ENCODE results near the gene CLCNKA. TPM values are rescaled to one million over a fixed set of nuclear protein-coding genes. Genes with fewer than 3 reads are reported as not detected.
"Not testable (repeated sequence)": the region's sequence is repeated elsewhere in the genome, so short reads cannot be mapped to it uniquely, and the experiment has no call there.

The CLCNKA gene
- total RNA-seq, 3 donors from 2014 or later = not detected

- no peaks in the 10 kb centered on the region for H3K9me3 Mint-ChIP-seq
- peaks cover 5% of the 10 kb centered on the region for H3K4me1 Mint-ChIP-seq (ENCODE audit: low read depth)
- peaks cover 14% of the 10 kb centered on the region for H3K27me3 Mint-ChIP-seq (ENCODE audit: low read depth)
- H3K4me3 Mint-ChIP-seq = no peak overlapping the region
- DNase-seq = no peak
- H3K36me3 Mint-ChIP-seq (ENCODE audit: insufficient read depth) = no peaks in the 10 kb centered on the region
- no peak for ATAC-seq
These were observed 3.5 kb upstream of the CLCNKA start for GRCh38 chr1:16018308-16018707.

- Mint-ChIP-seq H3K27me3 (ENCODE audit: low read depth) (peaks cover 12% of the 10 kb centered on the region), H3K9me3 (no peaks in the 10 kb centered on the region)
- DNase-seq = no peak
These were observed 2.8 kb upstream of the CLCNKA start for GRCh38 chr1:16018749-16019643.

GRCh38 chr1:16019644-16020277 is 2.1 kb upstream of the CLCNKA start:
- Mint-ChIP-seq H3K4me1 (ENCODE audit: low read depth) (no peaks in the 10 kb centered on the region), H3K36me3 (ENCODE audit: insufficient read depth) (no peaks in the 10 kb centered on the region), H3K9me3 (no peaks in the 10 kb centered on the region), H3K4me3 (no peak overlapping the region), H3K27me3 (ENCODE audit: low read depth) (peaks cover 5% of the 10 kb centered on the region)
- no peak for DNase-seq
- no peak for ATAC-seq

More at GRCh38 chr1:16018749-16019643, 2.8 kb upstream of the CLCNKA start:
- Mint-ChIP-seq H3K4me1 (ENCODE audit: low read depth) (peaks cover 2% of the 10 kb centered on the region), H3K36me3 (ENCODE audit: insufficient read depth) (no peaks in the 10 kb centered on the region), H3K4me3 (no peak overlapping the region)
- no peak for ATAC-seq

GRCh38 chr1:16020325-16020724 is 1.5 kb upstream of the CLCNKA start:
- no peaks in the 10 kb centered on the region for H3K36me3 Mint-ChIP-seq (ENCODE audit: insufficient read depth)
- no peaks in the 10 kb centered on the region for H3K4me1 Mint-ChIP-seq (ENCODE audit: low read depth)
- peaks cover under 1% of the 10 kb centered on the region for H3K27me3 Mint-ChIP-seq (ENCODE audit: low read depth)
- no peak overlapping the region for H3K4me3 Mint-ChIP-seq
- DNase-seq (no peak), ATAC-seq (no peak)
- H3K9me3 Mint-ChIP-seq = no peaks in the 10 kb centered on the region

GRCh38 chr1:16020878-16021277 is 958 bp upstream of the CLCNKA start:
- ATAC-seq; H3K4me1 Mint-ChIP-seq (ENCODE audit: low read depth); H3K36me3 Mint-ChIP-seq (ENCODE audit: insufficient read depth); H3K27me3 Mint-ChIP-seq (ENCODE audit: low read depth); H3K9me3 Mint-ChIP-seq; H3K4me3 Mint-ChIP-seq; DNase-seq: not testable (repeated sequence)

GRCh38 chr1:16022393-16022792 is 557 bp downstream of the CLCNKA start:
- ATAC-seq = no peak
- no peaks in the 10 kb centered on the region for H3K9me3 Mint-ChIP-seq

GRCh38 chr1:16023050-16023653 is 1.3 kb downstream of the CLCNKA start:
- H3K4me3 Mint-ChIP-seq = no peak overlapping the region

More at GRCh38 chr1:16022393-16022792, 557 bp downstream of the CLCNKA start:
- no peak overlapping the region for H3K4me3 Mint-ChIP-seq
- DNase-seq = no peak
- peaks cover 4% of the 10 kb centered on the region for H3K4me1 Mint-ChIP-seq (ENCODE audit: low read depth)
- H3K36me3 Mint-ChIP-seq (ENCODE audit: insufficient read depth) = no peaks in the 10 kb centered on the region
- H3K27me3 Mint-ChIP-seq (ENCODE audit: low read depth) = no peaks in the 10 kb centered on the region

GRCh38 chr1:16026302-16026701 is 4.5 kb downstream of the CLCNKA start:
- H3K9me3 Mint-ChIP-seq; H3K4me1 Mint-ChIP-seq (ENCODE audit: low read depth); H3K36me3 Mint-ChIP-seq (ENCODE audit: insufficient read depth); H3K4me3 Mint-ChIP-seq; DNase-seq: not testable (repeated sequence)
- peak in 1 of 2 donors; percentile 18 for ATAC-seq
- H3K27me3 Mint-ChIP-seq (ENCODE audit: low read depth) = peaks cover 26% of the 10 kb centered on the region

More at GRCh38 chr1:16023050-16023653, 1.3 kb downstream of the CLCNKA start:
- ATAC-seq (no peak), DNase-seq (no peak)
- Mint-ChIP-seq H3K27me3 (ENCODE audit: low read depth) (peaks cover 5% of the 10 kb centered on the region), H3K9me3 (no peaks in the 10 kb centered on the region), H3K4me1 (ENCODE audit: low read depth) (peaks cover 8% of the 10 kb centered on the region), H3K36me3 (ENCODE audit: insufficient read depth) (no peaks in the 10 kb centered on the region)

- H3K4me1 Mint-ChIP-seq (ENCODE audit: low read depth) = peaks cover 8% of the 10 kb centered on the region
These were observed 5.1 kb downstream of the CLCNKA start for GRCh38 chr1:16026723-16027484.

GRCh38 chr1:16028237-16029002 is 6.6 kb downstream of the CLCNKA start:
- no peak overlapping the region for H3K4me3 Mint-ChIP-seq
- no peaks in the 10 kb centered on the region for H3K36me3 Mint-ChIP-seq (ENCODE audit: insufficient read depth)
- H3K27me3 Mint-ChIP-seq (ENCODE audit: low read depth) = peaks cover 32% of the 10 kb centered on the region

More at GRCh38 chr1:16026723-16027484, 5.1 kb downstream of the CLCNKA start:
- DNase-seq = peak; percentile 40
- no peaks in the 10 kb centered on the region for H3K9me3 Mint-ChIP-seq
- no peaks in the 10 kb centered on the region for H3K36me3 Mint-ChIP-seq (ENCODE audit: insufficient read depth)
- H3K27me3 Mint-ChIP-seq (ENCODE audit: low read depth) = peaks cover 28% of the 10 kb centered on the region
- H3K4me3 Mint-ChIP-seq = no peak overlapping the region
- ATAC-seq = peak; percentile 65 to 74

GRCh38 chr1:16029003-16029268 is 7.1 kb downstream of the CLCNKA start:
- ATAC-seq; H3K9me3 Mint-ChIP-seq; H3K36me3 Mint-ChIP-seq (ENCODE audit: insufficient read depth); DNase-seq; H3K4me3 Mint-ChIP-seq; H3K4me1 Mint-ChIP-seq (ENCODE audit: low read depth): not testable (repeated sequence)
- H3K27me3 Mint-ChIP-seq (ENCODE audit: low read depth) = peaks cover 32% of the 10 kb centered on the region

More at GRCh38 chr1:16028237-16029002, 6.6 kb downstream of the CLCNKA start:
- Mint-ChIP-seq H3K4me1 (ENCODE audit: low read depth) (peaks cover 8% of the 10 kb centered on the region), H3K9me3 (no peaks in the 10 kb centered on the region)
- ATAC-seq (no peak), DNase-seq (no peak)

- H3K36me3 Mint-ChIP-seq (ENCODE audit: insufficient read depth) = no peaks in the 10 kb centered on the region
- peaks cover 8% of the 10 kb centered on the region for H3K4me1 Mint-ChIP-seq (ENCODE audit: low read depth)
- ATAC-seq = no peak
- H3K9me3 Mint-ChIP-seq = no peaks in the 10 kb centered on the region
- H3K4me3 Mint-ChIP-seq = no peak overlapping the region
- no peak for DNase-seq
- peaks cover 32% of the 10 kb centered on the region for H3K27me3 Mint-ChIP-seq (ENCODE audit: low read depth)
These were observed 7.5 kb downstream of the CLCNKA start for GRCh38 chr1:16029288-16029687.

GRCh38 chr1:16031551-16031950 is 9.7 kb downstream of the CLCNKA start:
- H3K4me3 Mint-ChIP-seq = no peak overlapping the region
- H3K9me3 Mint-ChIP-seq = no peaks in the 10 kb centered on the region
- H3K36me3 Mint-ChIP-seq (ENCODE audit: insufficient read depth) = no peaks in the 10 kb centered on the region
- peaks cover 32% of the 10 kb centered on the region for H3K27me3 Mint-ChIP-seq (ENCODE audit: low read depth)
- DNase-seq (no peak), ATAC-seq (no peak)
- H3K4me1 Mint-ChIP-seq (ENCODE audit: low read depth) = peaks cover 8% of the 10 kb centered on the region
